Dendritic cell treated with granulocyte-macrophage colony-stimulating factor and Interleukin-4, amounts not matched to agents 40 ng/mL and 50 ng/mL, for 4 days (primary cell): ENCODE data around the gene FAAP20.

ENCODE experiments used
- H3K27ac Mint-ChIP-seq: one replicate; pipeline ENCODE4 v1.8.0; 2022; ENCODE audit warnings: mild to moderate bottlenecking, mixed read lengths
- H3K27me3 Mint-ChIP-seq: one replicate; pipeline ENCODE4 v1.8.0; 2022; ENCODE audit warnings: mild to moderate bottlenecking, mixed read lengths
- H3K36me3 Mint-ChIP-seq: one replicate; pipeline ENCODE4 v1.8.0; 2022; ENCODE audit warnings: low read depth, mixed read lengths
- H3K4me1 Mint-ChIP-seq: one replicate; pipeline ENCODE4 v1.8.0; 2022; ENCODE audit warnings: low read depth, mixed read lengths
- H3K4me3 Mint-ChIP-seq: one replicate; pipeline ENCODE4 v1.8.0; 2022; ENCODE audit warnings: mild to moderate bottlenecking, moderate library complexity, mixed read lengths
- H3K9me3 Mint-ChIP-seq: one replicate; pipeline ENCODE4 v1.8.0; 2022; ENCODE audit warnings: mixed read lengths
- intact Hi-C: fragments of 100-400 bp; cut with micrococcal nuclease; formaldehyde crosslinking; loops from one replicate; pipeline ENCODE4 v1.15.0; 2022

The FAAP20 gene

DNA sequence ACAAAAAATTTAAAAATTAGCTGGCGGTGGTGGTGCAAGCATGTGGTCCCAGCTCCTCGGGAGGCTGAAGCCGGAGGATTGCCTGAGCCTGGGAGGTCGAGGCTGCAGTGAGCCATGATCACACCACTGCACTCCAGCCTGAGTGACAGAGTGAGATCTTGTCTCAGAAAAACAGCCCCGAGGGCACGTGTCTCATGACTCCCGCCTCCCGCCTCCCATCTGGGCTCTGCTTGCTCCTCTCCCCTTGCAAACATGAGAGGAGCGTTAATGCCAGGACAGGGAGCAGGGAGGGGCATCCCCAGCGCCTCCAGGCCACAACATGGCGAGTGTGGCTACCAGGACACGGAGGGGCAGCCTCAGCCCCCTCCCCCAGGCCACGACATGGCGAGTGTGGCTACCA, 28.3 kb downstream of the FAAP20 start:
- no peaks in the 10 kb centered on the region for H3K9me3 Mint-ChIP-seq
- H3K4me1 Mint-ChIP-seq, result peaks cover 9% of the 10 kb centered on the region
- H3K27me3 Mint-ChIP-seq, result no peaks in the 10 kb centered on the region
- H3K4me3 Mint-ChIP-seq, result no peak overlapping the region
- no peaks in the 10 kb centered on the region for H3K36me3 Mint-ChIP-seq
- H3K27ac Mint-ChIP-seq, result no peak overlapping the region
- intact Hi-C loops, result no loop called here

DNA sequence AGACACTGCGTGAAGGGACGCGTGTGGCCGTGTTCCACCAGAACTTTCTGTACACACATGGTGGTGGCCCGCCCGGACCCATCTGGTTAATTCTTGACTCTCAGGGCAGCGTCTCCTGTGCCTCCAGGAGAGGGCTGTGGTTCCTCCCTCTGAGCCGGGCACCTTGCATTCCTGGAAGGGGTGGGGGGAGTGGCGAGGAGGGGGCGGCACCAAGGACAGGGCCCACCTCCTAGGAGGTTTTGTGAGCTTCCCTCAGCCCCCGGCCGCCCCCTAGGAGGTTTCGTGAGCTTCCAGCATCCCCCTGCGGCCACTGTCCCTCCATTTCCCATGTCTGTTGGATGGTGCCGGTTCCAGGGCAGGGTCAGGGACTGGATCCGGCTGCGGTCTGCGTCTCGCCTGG, 28.9 kb downstream of the FAAP20 start:
- intact Hi-C loops, result no loop called here
- Mint-ChIP-seq H3K9me3 (no peaks in the 10 kb centered on the region), H3K27me3 (no peaks in the 10 kb centered on the region), H3K4me1 (peaks cover 9% of the 10 kb centered on the region), H3K4me3 (no peak overlapping the region), H3K36me3 (no peaks in the 10 kb centered on the region), H3K27ac (no peak overlapping the region)

DNA sequence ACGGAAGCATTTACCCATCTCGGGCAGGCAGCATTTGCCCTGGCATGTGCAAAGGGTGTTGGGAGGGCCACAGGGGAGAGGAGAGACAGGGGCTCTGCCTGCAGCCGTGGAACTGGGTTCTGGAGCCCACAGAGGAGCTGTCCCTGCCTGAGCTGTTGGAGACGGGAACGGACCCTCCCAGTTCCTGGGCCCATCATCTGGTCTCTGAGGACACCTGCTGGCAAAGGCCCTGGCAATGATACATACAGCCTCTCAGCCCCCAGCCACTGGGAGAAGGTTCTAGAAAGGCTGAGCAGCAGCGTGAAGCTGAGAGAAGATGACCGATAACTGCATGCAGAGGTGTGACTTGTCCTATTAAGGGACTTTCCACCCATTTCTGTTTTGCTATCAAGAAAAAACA, 31.4 kb downstream of the FAAP20 start:
- H3K27ac Mint-ChIP-seq, result no peak overlapping the region
- intact Hi-C loops, result no loop called here

DNA sequence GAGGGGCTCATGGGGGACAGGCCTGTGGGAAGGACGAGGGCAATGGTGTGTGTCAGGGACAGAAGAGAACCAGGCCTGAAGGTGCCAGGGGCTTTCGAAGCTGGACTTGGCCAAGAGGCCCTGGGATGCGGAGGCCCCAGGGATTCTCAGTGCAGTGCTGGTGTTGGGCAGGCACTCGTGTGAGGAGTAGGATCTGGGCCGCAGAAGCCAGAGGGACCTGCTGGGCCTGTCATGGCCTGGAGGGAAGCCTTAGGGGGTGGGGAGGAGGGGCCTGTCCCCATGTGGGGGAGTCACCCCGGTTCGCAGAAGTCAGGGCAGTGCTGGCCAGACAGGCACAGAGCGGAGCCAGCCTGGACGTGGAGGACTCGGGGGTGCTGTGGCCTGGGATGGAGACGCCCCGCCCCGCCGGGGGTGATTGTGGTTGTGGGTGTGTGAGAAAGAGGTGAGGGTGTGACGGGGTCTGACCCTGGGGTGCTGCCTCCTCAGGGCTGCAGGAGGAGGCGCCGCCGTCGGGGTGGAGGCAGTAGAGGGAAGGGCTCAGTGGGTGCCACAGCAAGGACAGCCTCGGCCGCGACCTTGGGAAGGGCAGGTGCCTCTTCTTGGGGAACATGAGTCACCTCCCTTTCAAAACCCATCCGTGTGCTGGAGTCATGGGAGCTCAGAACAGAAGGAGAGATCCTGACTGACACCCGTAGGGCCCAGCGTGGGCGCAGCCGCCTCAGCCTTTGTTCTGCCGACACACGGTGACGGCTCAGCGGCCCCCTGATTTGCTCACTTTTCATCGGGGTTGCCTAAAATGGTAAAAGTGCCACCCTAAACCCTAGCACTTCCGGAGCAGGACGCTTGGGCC, 33.9 kb downstream of the FAAP20 start:
- intact Hi-C loops, result no loop called here
- Mint-ChIP-seq H3K4me1 (peaks cover 9% of the 10 kb centered on the region), H3K9me3 (no peaks in the 10 kb centered on the region), H3K27ac (no peak overlapping the region), H3K27me3 (no peaks in the 10 kb centered on the region), H3K36me3 (no peaks in the 10 kb centered on the region), H3K4me3 (no peak overlapping the region)

More for the DNA sequence above, 31.4 kb downstream of the FAAP20 start:
- Mint-ChIP-seq H3K4me1 (peaks cover 9% of the 10 kb centered on the region), H3K4me3 (no peak overlapping the region), H3K9me3 (no peaks in the 10 kb centered on the region), H3K27me3 (no peaks in the 10 kb centered on the region), H3K36me3 (no peaks in the 10 kb centered on the region)

- intact Hi-C loops, result no loop called here
- Mint-ChIP-seq H3K9me3 (peaks cover 10% of the 10 kb centered on the region), H3K4me3 (no peak overlapping the region), H3K27me3 (no peaks in the 10 kb centered on the region), H3K36me3 (no peaks in the 10 kb centered on the region), H3K27ac (no peak overlapping the region), H3K4me1 (peaks cover 9% of the 10 kb centered on the region)
Observed at GRCh38 chr1:2159124-2159523, 35.4 kb downstream of the FAAP20 start.

DNA sequence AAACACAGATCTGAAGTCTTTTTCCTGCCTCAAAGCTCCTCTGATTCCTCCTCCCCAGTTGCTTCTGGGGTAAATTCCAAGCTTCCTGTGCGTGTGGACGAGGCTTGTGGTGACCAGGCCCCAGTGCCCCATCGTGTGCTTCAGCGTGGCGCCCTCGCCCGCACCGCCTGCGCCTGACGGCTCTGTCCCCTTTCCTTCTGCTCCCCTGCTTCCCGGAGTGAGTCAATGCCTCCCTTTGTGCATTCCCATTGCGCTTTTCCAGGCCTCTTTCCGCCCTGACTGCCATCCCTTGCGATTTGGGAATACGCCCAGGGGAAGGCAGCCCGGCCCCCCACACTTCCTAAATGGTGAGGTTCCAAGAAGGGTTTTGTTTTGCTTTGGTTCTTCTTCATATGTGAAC, 36.3 kb downstream of the FAAP20 start:
- peaks cover 9% of the 10 kb centered on the region for H3K4me1 Mint-ChIP-seq
- H3K4me3 Mint-ChIP-seq, result no peak overlapping the region
- intact Hi-C loops, result no loop called here
- no peak overlapping the region for H3K27ac Mint-ChIP-seq
- no peaks in the 10 kb centered on the region for H3K36me3 Mint-ChIP-seq
- peaks cover 10% of the 10 kb centered on the region for H3K9me3 Mint-ChIP-seq
- no peaks in the 10 kb centered on the region for H3K27me3 Mint-ChIP-seq

- H3K4me1 Mint-ChIP-seq, result peaks cover 5% of the 10 kb centered on the region
- peaks cover 10% of the 10 kb centered on the region for H3K9me3 Mint-ChIP-seq
- no peak overlapping the region for H3K27ac Mint-ChIP-seq
- no peak overlapping the region for H3K4me3 Mint-ChIP-seq
- intact Hi-C loops, result no loop called here
- no peaks in the 10 kb centered on the region for H3K27me3 Mint-ChIP-seq
- H3K36me3 Mint-ChIP-seq, result no peaks in the 10 kb centered on the region
Observed at GRCh38 chr1:2157856-2158255, 36.7 kb downstream of the FAAP20 start.

DNA sequence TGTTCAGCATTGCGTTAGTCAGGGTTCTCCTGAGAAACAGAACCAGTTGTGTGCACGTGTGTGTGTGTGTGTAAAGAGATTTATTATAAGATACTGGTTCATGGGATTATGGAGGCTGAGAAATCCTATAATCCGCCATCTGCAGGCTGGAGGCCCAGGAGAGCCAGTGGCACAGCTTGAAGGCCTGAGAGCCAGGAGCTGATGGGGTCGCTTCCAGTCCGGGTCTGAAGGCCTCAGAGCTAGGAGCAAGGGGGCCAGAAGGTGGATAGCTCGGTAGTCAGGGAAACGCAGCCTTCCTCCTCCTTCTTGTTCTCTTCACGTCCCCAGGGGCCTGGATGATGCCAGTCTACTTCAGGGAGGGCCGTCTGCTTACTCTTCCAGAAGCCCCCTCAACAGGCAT, 37.7 kb downstream of the FAAP20 start:
- intact Hi-C loops, result no loop called here
- H3K9me3 Mint-ChIP-seq, result peaks cover 10% of the 10 kb centered on the region
- peaks cover 6% of the 10 kb centered on the region for H3K4me1 Mint-ChIP-seq
- H3K36me3 Mint-ChIP-seq, result no peaks in the 10 kb centered on the region
- H3K27me3 Mint-ChIP-seq, result no peaks in the 10 kb centered on the region
- H3K27ac Mint-ChIP-seq, result no peak overlapping the region
- H3K4me3 Mint-ChIP-seq, result no peak overlapping the region

GRCh38 chr1:2155788-2156187, 38.8 kb downstream of the FAAP20 start:
- Mint-ChIP-seq H3K36me3 (no peaks in the 10 kb centered on the region), H3K27ac (no peak overlapping the region), H3K4me1 (peaks cover 14% of the 10 kb centered on the region), H3K4me3 (no peak overlapping the region), H3K9me3 (peaks cover 10% of the 10 kb centered on the region), H3K27me3 (no peaks in the 10 kb centered on the region)
- intact Hi-C loops, result no loop called here

DNA sequence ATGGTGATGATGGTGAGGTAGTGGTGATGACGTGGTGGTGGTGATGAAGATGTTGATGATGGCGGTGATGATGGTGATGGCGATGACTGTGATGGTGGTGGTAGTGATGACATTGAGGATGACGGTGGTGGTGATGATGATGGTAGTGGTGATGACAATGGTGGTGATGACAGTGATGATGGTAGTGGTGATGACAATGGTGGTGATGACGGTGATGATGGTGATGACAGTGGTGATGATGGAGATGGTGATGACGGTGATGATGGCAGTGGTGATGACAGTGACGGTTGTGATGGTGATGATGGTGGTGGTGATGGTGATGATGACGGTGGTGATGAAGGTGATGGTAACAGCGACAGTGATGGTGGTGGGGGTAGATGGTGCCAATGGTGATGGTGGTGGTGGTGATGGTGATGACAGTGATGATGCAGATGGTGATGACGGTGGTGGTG, 39.4 kb downstream of the FAAP20 start:
- H3K4me3 Mint-ChIP-seq, result no peak overlapping the region
- H3K9me3 Mint-ChIP-seq, result peaks cover 10% of the 10 kb centered on the region
- H3K27ac Mint-ChIP-seq, result no peak overlapping the region
- no peaks in the 10 kb centered on the region for H3K36me3 Mint-ChIP-seq
- H3K4me1 Mint-ChIP-seq, result peaks cover 18% of the 10 kb centered on the region
- no peaks in the 10 kb centered on the region for H3K27me3 Mint-ChIP-seq
- intact Hi-C loops, result no loop called here

GRCh38 chr1:2154022-2154421, 40.5 kb downstream of the FAAP20 start:
- intact Hi-C loops, result no loop called here
- Mint-ChIP-seq H3K27me3 (no peaks in the 10 kb centered on the region), H3K9me3 (peaks cover 10% of the 10 kb centered on the region), H3K36me3 (no peaks in the 10 kb centered on the region), H3K4me1 (peaks cover 18% of the 10 kb centered on the region), H3K4me3 (no peak overlapping the region), H3K27ac (no peak overlapping the region)

GRCh38 chr1:2152954-2153353, 41.6 kb downstream of the FAAP20 start:
- Mint-ChIP-seq H3K27ac (no peak overlapping the region), H3K27me3 (no peaks in the 10 kb centered on the region), H3K4me3 (no peak overlapping the region), H3K9me3 (peaks cover 10% of the 10 kb centered on the region), H3K36me3 (no peaks in the 10 kb centered on the region), H3K4me1 (peaks cover 18% of the 10 kb centered on the region)
- intact Hi-C loops, result no loop called here

DNA sequence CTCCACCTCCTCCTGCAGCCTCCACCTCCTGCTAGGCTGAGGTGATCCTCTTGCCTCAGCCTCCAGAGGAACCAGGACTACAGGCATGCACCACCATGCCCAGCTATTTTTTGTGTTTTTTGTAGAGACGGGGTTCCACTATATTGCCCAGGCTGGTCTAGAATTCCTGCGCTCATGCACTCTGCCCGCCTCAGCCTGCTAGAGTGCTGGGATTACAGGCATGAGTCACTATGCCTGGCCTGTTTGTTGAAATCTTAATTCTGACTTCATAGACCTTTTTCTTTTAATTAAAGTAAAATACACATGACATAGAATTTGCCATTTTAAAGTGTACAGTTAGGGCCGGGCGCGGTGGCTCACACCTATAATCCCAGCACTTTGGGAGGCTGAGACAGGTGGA, 42.7 kb downstream of the FAAP20 start:
- no peaks in the 10 kb centered on the region for H3K36me3 Mint-ChIP-seq
- H3K27me3 Mint-ChIP-seq, result no peaks in the 10 kb centered on the region
- H3K27ac Mint-ChIP-seq, result no peak overlapping the region

DNA sequence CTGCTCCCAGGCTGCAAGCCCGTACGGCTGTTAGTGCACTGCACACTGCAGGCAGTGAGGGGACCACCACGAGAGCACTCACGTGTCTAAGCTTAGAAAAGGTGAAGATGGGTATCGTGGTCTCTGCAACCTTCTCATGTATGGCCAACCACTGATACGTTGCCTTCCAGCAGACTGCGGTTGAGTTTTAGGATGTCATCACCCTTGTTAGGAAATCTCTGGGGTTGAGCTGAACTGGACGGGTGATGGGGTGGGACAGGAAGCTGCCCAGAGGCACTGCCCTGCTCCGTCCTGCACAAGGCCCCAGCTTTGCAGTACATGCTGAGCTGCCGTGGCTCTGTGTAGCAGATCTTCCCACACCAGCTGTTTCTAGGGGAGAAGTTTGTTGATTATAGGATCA, 43.3 kb downstream of the FAAP20 start:
- Mint-ChIP-seq H3K9me3 (peaks cover 10% of the 10 kb centered on the region), H3K27ac (no peak overlapping the region), H3K27me3 (no peaks in the 10 kb centered on the region), H3K4me1 (peaks cover 18% of the 10 kb centered on the region), H3K4me3 (no peak overlapping the region), H3K36me3 (no peaks in the 10 kb centered on the region)
- intact Hi-C loops, result no loop called here

More for the DNA sequence above, 42.7 kb downstream of the FAAP20 start:
- Mint-ChIP-seq H3K9me3 (peaks cover 10% of the 10 kb centered on the region), H3K4me3 (no peak overlapping the region), H3K4me1 (peaks cover 18% of the 10 kb centered on the region)
- intact Hi-C loops, result no loop called here

- intact Hi-C loops, result no loop called here
- Mint-ChIP-seq H3K36me3 (no peaks in the 10 kb centered on the region), H3K27me3 (no peaks in the 10 kb centered on the region), H3K4me3 (no peak overlapping the region), H3K9me3 (peaks cover 10% of the 10 kb centered on the region), H3K27ac (no peak overlapping the region), H3K4me1 (peaks cover 18% of the 10 kb centered on the region)
Observed at GRCh38 chr1:2150801-2151200, 43.8 kb downstream of the FAAP20 start.
